ENCODE data around the gene MOGAT2.

The MOGAT2 gene

GRCh38 chr11:75703695-75704237 is 13.9 kb upstream of the MOGAT2 start:
- Histone ChIP-seq H3K4me1 (ENCODE audit: insufficient read depth, low read length) (no peaks in the 10 kb centered on the region), H3K9ac (ENCODE audit: low read depth, low read length) (no peak overlapping the region), H3K36me3 (ENCODE audit: insufficient read depth, low read length) (no peaks in the 10 kb centered on the region), H3K9me3 (ENCODE audit: control insufficient read depth, insufficient read depth, low read length) (no peaks in the 10 kb centered on the region)

GRCh38 chr11:75705541-75705940 is 12.1 kb upstream of the MOGAT2 start:
- no peaks in the 10 kb centered on the region; the same call in 1 of the 2 replicates for H3K9me3 ChIP-seq (ENCODE audit: control insufficient read depth, insufficient read depth, low read length)
- H3K36me3 ChIP-seq (ENCODE audit: insufficient read depth, low read length) = no peaks in the 10 kb centered on the region
- H3K4me1 ChIP-seq (ENCODE audit: insufficient read depth, low read length) = no peaks in the 10 kb centered on the region
- H3K9ac ChIP-seq (ENCODE audit: low read depth, low read length) = no peak overlapping the region

- Histone ChIP-seq H3K9me3 (ENCODE audit: control insufficient read depth, insufficient read depth, low read length) (no peaks in the 10 kb centered on the region; the same call in 1 of the 2 replicates), H3K36me3 (ENCODE audit: insufficient read depth, low read length) (no peaks in the 10 kb centered on the region), H3K9ac (ENCODE audit: low read depth, low read length) (no peak overlapping the region), H3K4me1 (ENCODE audit: insufficient read depth, low read length) (no peaks in the 10 kb centered on the region)
Observed at GRCh38 chr11:75706260-75706729, 11.3 kb upstream of the MOGAT2 start.

GRCh38 chr11:75714211-75714610 is 3.4 kb upstream of the MOGAT2 start:
- H3K36me3 ChIP-seq (ENCODE audit: insufficient read depth, low read length) = no peaks in the 10 kb centered on the region
- H3K9me3 ChIP-seq (ENCODE audit: control insufficient read depth, insufficient read depth, low read length) = no peaks in the 10 kb centered on the region; the same call in 1 of the 2 replicates
- H3K9ac ChIP-seq (ENCODE audit: low read depth, low read length) = no peak overlapping the region
- H3K4me1 ChIP-seq (ENCODE audit: insufficient read depth, low read length) = no peaks in the 10 kb centered on the region

GRCh38 chr11:75715688-75716087 is 1.9 kb upstream of the MOGAT2 start:
- Histone ChIP-seq H3K4me1 (ENCODE audit: insufficient read depth, low read length) (no peaks in the 10 kb centered on the region), H3K9ac (ENCODE audit: low read depth, low read length) (no peak overlapping the region), H3K9me3 (ENCODE audit: control insufficient read depth, insufficient read depth, low read length) (no peaks in the 10 kb centered on the region), H3K36me3 (ENCODE audit: insufficient read depth, low read length) (no peaks in the 10 kb centered on the region)

GRCh38 chr11:75716659-75717058 is 979 bp upstream of the MOGAT2 start:
- H3K9ac ChIP-seq (ENCODE audit: low read depth, low read length) = no peak overlapping the region
- no peaks in the 10 kb centered on the region; the same call in 1 of the 2 replicates for H3K4me1 ChIP-seq (ENCODE audit: insufficient read depth, low read length)
- H3K36me3 ChIP-seq (ENCODE audit: insufficient read depth, low read length) = no peaks in the 10 kb centered on the region
- H3K9me3 ChIP-seq (ENCODE audit: control insufficient read depth, insufficient read depth, low read length) = no peaks in the 10 kb centered on the region

GRCh38 chr11:75718419-75719339 is 1.0 kb downstream of the MOGAT2 start:
- no peaks in the 10 kb centered on the region for H3K36me3 ChIP-seq (ENCODE audit: insufficient read depth, low read length)
- H3K9ac ChIP-seq (ENCODE audit: low read depth, low read length) = no peak overlapping the region
- H3K9me3 ChIP-seq (ENCODE audit: control insufficient read depth, insufficient read depth, low read length) = no peaks in the 10 kb centered on the region
- no peaks in the 10 kb centered on the region; the same call in 1 of the 2 replicates for H3K4me1 ChIP-seq (ENCODE audit: insufficient read depth, low read length)

GRCh38 chr11:75719340-75720239 is 2.0 kb downstream of the MOGAT2 start:
- H3K4me1 ChIP-seq (ENCODE audit: insufficient read depth, low read length) = no peaks in the 10 kb centered on the region; the same call in 1 of the 2 replicates
- no peaks in the 10 kb centered on the region for H3K36me3 ChIP-seq (ENCODE audit: insufficient read depth, low read length)
- H3K9ac ChIP-seq (ENCODE audit: low read depth, low read length) = no peak overlapping the region
- H3K9me3 ChIP-seq (ENCODE audit: control insufficient read depth, insufficient read depth, low read length) = no peaks in the 10 kb centered on the region

GRCh38 chr11:75720639-75721038 is 3.0 kb downstream of the MOGAT2 start:
- Histone ChIP-seq H3K9ac (ENCODE audit: low read depth, low read length) (no peak overlapping the region), H3K9me3 (ENCODE audit: control insufficient read depth, insufficient read depth, low read length) (no peaks in the 10 kb centered on the region), H3K36me3 (ENCODE audit: insufficient read depth, low read length) (no peaks in the 10 kb centered on the region), H3K4me1 (ENCODE audit: insufficient read depth, low read length) (no peaks in the 10 kb centered on the region; the same call in 1 of the 2 replicates)

GRCh38 chr11:75721852-75722668 is 4.4 kb downstream of the MOGAT2 start:
- H3K9ac ChIP-seq (ENCODE audit: low read depth, low read length) = no peak overlapping the region
- no peaks in the 10 kb centered on the region; the same call in 1 of the 2 replicates for H3K4me1 ChIP-seq (ENCODE audit: insufficient read depth, low read length)
- no peaks in the 10 kb centered on the region for H3K9me3 ChIP-seq (ENCODE audit: control insufficient read depth, insufficient read depth, low read length)
- no peaks in the 10 kb centered on the region for H3K36me3 ChIP-seq (ENCODE audit: insufficient read depth, low read length)

- H3K4me1 ChIP-seq (ENCODE audit: insufficient read depth, low read length) = no peaks in the 10 kb centered on the region; the same call in 1 of the 2 replicates
- no peak overlapping the region for H3K9ac ChIP-seq (ENCODE audit: low read depth, low read length)
- H3K9me3 ChIP-seq (ENCODE audit: control insufficient read depth, insufficient read depth, low read length) = no peaks in the 10 kb centered on the region
- no peaks in the 10 kb centered on the region for H3K36me3 ChIP-seq (ENCODE audit: insufficient read depth, low read length)
Observed at GRCh38 chr11:75722669-75723042, 5.0 kb downstream of the MOGAT2 start.

- no peaks in the 10 kb centered on the region; the same call in 1 of the 2 replicates for H3K4me1 ChIP-seq (ENCODE audit: insufficient read depth, low read length)
- H3K9me3 ChIP-seq (ENCODE audit: control insufficient read depth, insufficient read depth, low read length) = no peaks in the 10 kb centered on the region
- no peaks in the 10 kb centered on the region for H3K36me3 ChIP-seq (ENCODE audit: insufficient read depth, low read length)
- H3K9ac ChIP-seq (ENCODE audit: low read depth, low read length) = no peak overlapping the region
Observed at GRCh38 chr11:75725547-75726320, 8.1 kb downstream of the MOGAT2 start.

GRCh38 chr11:75728992-75729391 is 11.4 kb downstream of the MOGAT2 start:
- H3K4me1 ChIP-seq (ENCODE audit: insufficient read depth, low read length) = no peaks in the 10 kb centered on the region

More at GRCh38 chr11:75728992-75729391, 11.4 kb downstream of the MOGAT2 start:
- Histone ChIP-seq H3K9ac (ENCODE audit: low read depth, low read length) (no peak overlapping the region), H3K9me3 (ENCODE audit: control insufficient read depth, insufficient read depth, low read length) (no peaks in the 10 kb centered on the region; the same call in 1 of the 2 replicates), H3K36me3 (ENCODE audit: insufficient read depth, low read length) (no peaks in the 10 kb centered on the region)

Measured in ES-I3 (cell line).